SU-DHL-6 (cell line): ENCODE measurements around the gene RAB14.

ENCODE experiments used
- CTCF ChIP-seq: fragments of 200-600 bp; sonication (generic); IDR thresholded peaks from one replicate; pipeline ENCODE4 v1.5.1; 2017; ENCODE audit warnings: antibody characterized with exemption, mild to moderate bottlenecking, low read length, moderate library complexity; ENCODE audit not compliant: insufficient read depth, poor library complexity, severe bottlenecking
- EZH2phosphoT487 ChIP-seq: fragments of 200-600 bp; sonication (generic), shearing (Covaris generic); conservative IDR thresholded peaks from 2 replicates; pipeline ENCODE4 v1.6.1; 2018; ENCODE audit warnings: mild to moderate bottlenecking, antibody characterized with exemption, low read length, moderate library complexity, mixed read lengths

GRCh38 chr9:121221664-121222055 lies 20.0 kb upstream of the RAB14 start:
- no peak for TF ChIP-seq CTCF
- no peak for TF ChIP-seq EZH2phosphoT487
